Measurements from ENCODE around the gene XRCC5.

DNA sequence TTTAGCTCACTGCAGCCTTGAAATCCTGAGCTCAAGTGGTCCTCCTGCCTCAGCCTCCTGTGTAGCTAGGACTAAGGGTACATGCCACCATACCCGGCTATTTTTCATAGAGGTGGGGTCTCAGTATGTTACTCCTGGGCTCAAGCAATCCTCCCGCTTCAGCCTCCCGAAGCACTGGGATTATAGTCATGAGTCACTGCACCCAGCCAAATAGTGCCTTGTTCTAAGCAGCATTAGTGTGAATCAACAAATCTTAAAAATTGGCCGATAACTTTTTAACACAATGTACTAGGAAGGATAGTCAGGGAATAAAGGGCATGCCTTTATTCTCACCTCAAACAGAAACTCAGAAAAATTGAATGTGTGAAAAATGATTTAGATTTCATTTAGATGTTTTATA, 51.6 kb downstream of the XRCC5 start:
- TF ChIP-seq EZH2 (IDR thresholded peaks at IDR 0.05; ENCODE audit: borderline replicate concordance, low read depth, low read length, severe bottlenecking): no peak
- no peak for TF ChIP-seq CTCF (IDR thresholded peaks at IDR 0.05; ENCODE audit: extremely low read depth in 1 of 2, insufficient read depth in 1 of 2, low read depth in 1 of 2, low read length in 2 of 2)
- no peak for TF ChIP-seq MAX (IDR thresholded peaks at IDR 0.05; ENCODE audit: insufficient read depth, insufficient read length)
- TF ChIP-seq POLR2AphosphoS5 (IDR thresholded peaks at IDR 0.05; ENCODE audit: insufficient read depth, low read depth, low read length): no peak

Measured in endothelial cell of umbilical vein (primary cell).